KG1 (cell line): ENCODE measurements around the gene PYDC2.
"Not testable (repeated sequence)": the region's sequence is repeated elsewhere in the genome, so short reads cannot be mapped to it uniquely, and the experiment has no call there.

ENCODE experiments used
- DNase-seq: peaks from one replicate; lab custom pipeline; 2025; lab: John Stamatoyannopoulos, UW

The PYDC2 gene

GRCh38 chr3:191470545-191470944 is 9.6 kb downstream of the PYDC2 start:
- no peak for DNase-seq

GRCh38 chr3:191473661-191474198 is 12.8 kb downstream of the PYDC2 start:
- DNase-seq: no peak

- no peak for DNase-seq
These were observed 15.3 kb downstream of the PYDC2 start for GRCh38 chr3:191476066-191476772.

- not testable (repeated sequence) for DNase-seq
These were observed 23.0 kb downstream of the PYDC2 start for GRCh38 chr3:191483994-191484393.

- DNase-seq: no peak
These were observed 23.5 kb downstream of the PYDC2 start for GRCh38 chr3:191484461-191484860.

GRCh38 chr3:191492601-191493000 is 31.6 kb downstream of the PYDC2 start:
- no peak for DNase-seq

- no peak for DNase-seq
These were observed 32.4 kb downstream of the PYDC2 start for GRCh38 chr3:191493336-191493735.

GRCh38 chr3:191499307-191500080 is 38.5 kb downstream of the PYDC2 start:
- no peak for DNase-seq

- no peak for DNase-seq
These were observed 39.9 kb downstream of the PYDC2 start for GRCh38 chr3:191500892-191501291.

- DNase-seq: no peak
These were observed 41.6 kb downstream of the PYDC2 start for GRCh38 chr3:191502583-191502982.

- DNase-seq: no peak
These were observed 48.1 kb downstream of the PYDC2 start for GRCh38 chr3:191509078-191509477.
